Measurements from ENCODE around the gene RFNG. TPM values are rescaled to one million over a fixed set of nuclear protein-coding genes. Genes with fewer than 3 reads are reported as not detected.

The RFNG gene
- total and polyA plus RNA-seq, 10 of the 15 experiments (the other 5 are each of a cell fraction or from before 2014, with no cell fraction given), result 0.10 to 19.6 (median 6.2) TPM

DNA sequence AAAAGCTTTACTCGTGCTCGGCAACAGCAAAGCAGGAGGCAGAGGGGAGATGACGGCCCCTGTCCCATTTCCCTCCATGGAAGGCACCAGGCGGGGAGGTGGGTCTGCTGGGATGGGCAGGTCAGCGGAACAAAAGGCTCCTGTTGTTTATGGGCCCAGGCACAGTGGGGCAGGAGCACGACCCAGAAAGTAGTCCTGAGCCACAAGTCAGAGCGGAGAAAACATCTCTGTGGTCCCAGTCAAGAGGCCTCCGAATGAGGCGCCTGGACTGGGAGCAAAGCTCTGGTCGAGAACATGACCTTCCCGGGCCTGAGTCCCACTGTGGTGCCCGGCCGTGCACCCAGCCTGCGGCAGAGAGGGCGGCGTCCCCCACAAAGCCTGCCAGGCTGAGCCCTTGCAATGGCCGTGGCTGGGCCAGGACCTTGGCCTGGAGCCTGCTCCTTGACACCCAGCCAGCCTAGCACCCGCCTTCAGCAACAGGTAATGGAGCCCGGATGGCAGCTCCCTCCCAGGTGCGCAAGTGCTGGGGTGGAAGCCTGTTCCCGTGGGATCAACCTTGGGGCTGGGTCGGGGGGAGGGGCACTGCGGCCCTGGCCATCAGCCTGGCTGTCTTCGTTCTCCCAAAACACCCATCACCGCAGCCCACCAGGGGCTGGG is 3.6 kb downstream of the RFNG start (continued):
- TF ChIP-seq, protein P1, sequence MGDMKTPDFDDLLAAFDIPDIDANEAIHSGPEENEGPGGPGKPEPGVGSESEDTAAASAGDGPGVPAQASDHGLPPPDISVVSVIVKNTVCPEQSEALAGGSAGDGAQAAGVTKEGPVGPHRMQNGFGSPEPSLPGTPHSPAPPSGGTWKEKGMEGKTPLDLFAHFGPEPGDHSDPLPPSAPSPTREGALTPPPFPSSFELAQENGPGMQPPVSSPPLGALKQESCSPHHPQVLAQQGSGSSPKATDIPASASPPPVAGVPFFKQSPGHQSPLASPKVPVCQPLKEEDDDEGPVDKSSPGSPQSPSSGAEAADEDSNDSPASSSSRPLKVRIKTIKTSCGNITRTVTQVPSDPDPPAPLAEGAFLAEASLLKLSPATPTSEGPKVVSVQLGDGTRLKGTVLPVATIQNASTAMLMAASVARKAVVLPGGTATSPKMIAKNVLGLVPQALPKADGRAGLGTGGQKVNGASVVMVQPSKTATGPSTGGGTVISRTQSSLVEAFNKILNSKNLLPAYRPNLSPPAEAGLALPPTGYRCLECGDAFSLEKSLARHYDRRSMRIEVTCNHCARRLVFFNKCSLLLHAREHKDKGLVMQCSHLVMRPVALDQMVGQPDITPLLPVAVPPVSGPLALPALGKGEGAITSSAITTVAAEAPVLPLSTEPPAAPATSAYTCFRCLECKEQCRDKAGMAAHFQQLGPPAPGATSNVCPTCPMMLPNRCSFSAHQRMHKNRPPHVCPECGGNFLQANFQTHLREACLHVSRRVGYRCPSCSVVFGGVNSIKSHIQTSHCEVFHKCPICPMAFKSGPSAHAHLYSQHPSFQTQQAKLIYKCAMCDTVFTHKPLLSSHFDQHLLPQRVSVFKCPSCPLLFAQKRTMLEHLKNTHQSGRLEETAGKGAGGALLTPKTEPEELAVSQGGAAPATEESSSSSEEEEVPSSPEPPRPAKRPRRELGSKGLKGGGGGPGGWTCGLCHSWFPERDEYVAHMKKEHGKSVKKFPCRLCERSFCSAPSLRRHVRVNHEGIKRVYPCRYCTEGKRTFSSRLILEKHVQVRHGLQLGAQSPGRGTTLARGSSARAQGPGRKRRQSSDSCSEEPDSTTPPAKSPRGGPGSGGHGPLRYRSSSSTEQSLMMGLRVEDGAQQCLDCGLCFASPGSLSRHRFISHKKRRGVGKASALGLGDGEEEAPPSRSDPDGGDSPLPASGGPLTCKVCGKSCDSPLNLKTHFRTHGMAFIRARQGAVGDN (IDR thresholded peaks at IDR 0.05), result no peak
- TF ChIP-seq SP1 (IDR thresholded peaks at IDR 0.05; ENCODE audit: low read depth, low read length), result no peak
- no peak for TF ChIP-seq CBFB (IDR thresholded peaks at IDR 0.05; ENCODE audit: low read depth)
- TF ChIP-seq HDGF (IDR thresholded peaks at IDR 0.05), result no peak
- TF ChIP-seq JUND (IDR thresholded peaks at IDR 0.05; ENCODE audit: low read depth, low read length), result no peak
- no peak for TF ChIP-seq MTA3 (IDR thresholded peaks at IDR 0.05; ENCODE audit: borderline replicate concordance, low read length)

DNA sequence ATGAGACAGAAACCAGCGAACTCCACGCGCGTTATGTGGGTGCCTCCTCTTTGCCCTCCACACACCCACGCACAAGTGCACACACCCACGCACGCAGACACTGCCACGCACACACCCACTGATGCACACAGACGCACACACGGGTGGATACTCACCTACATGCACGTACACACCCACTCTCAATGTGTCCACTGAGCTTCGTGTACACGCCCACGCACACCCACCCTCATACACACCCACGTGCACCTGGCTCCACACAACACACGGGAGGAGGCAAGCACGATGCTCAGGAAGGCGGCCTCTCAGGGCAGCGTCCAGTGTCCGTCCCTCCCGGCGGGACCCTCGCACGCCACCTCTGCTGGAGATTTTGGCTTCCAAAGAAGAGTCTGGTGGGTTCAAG is 4.2 kb downstream of the RFNG start:
- DNase-seq (ENCODE audit: low read depth, low spot score), result no peak
- no peak for FAIRE-seq
- H4K20me1 ChIP-seq (ENCODE audit: control insufficient read depth, insufficient read depth), result no peaks in the 10 kb centered on the region
- ChIA-PET POLR2A (interaction anchor here (1.0 kb wide), 1 partner anchor 10 kb away, joined by 3 read pairs; the partner anchor contains the start of gene DCXR), SMC1A (ENCODE audit: uncharacterized antibody, unreplicated experiment) (no interaction called here), CTCF (no interaction called here), RAD21 (ENCODE audit: unreplicated experiment) (no interaction called here)
- H3K79me2 ChIP-seq (ENCODE audit: control insufficient read depth, insufficient read depth, low read length), result peaks cover 4% of the 10 kb centered on the region
- no peak overlapping the region for H2AFZ ChIP-seq (ENCODE audit: control insufficient read depth, low read depth, low read length)
- H3K9me3 ChIP-seq (replicated peaks; ENCODE audit: control insufficient read depth, insufficient read depth, low read length), result no peaks in the 10 kb centered on the region
- H3K27ac ChIP-seq (ENCODE audit: control insufficient read depth, insufficient read depth), result no peak overlapping the region
- no peaks in the 10 kb centered on the region for H3K4me1 ChIP-seq (ENCODE audit: control insufficient read depth, insufficient read depth, low read length)
- H3K9ac ChIP-seq (ENCODE audit: control insufficient read depth, insufficient read depth, low read length), result no peak overlapping the region
- no peaks in the 10 kb centered on the region for H3K36me3 ChIP-seq (ENCODE audit: control insufficient read depth in 2 of 2, insufficient read depth in 2 of 2, low read length in 1 of 2)
- no peak for ATAC-seq
- in situ Hi-C loops (cut with MboI), result no loop called here
- H3K27me3 ChIP-seq (replicated peaks in 1 of 2; ENCODE audit: control insufficient read depth in 2 of 2, insufficient read depth in 2 of 2, low read length in 1 of 2), result no peaks in the 10 kb centered on the region
- no TSS peak for BruUV-seq (replicated peaks)
- no peak overlapping the region for H3K4me2 ChIP-seq (ENCODE audit: control insufficient read depth, insufficient read depth)
- no peak overlapping the region for H3K4me3 ChIP-seq
- intact Hi-C loops (cut with micrococcal nuclease; ENCODE audit: unreplicated experiment), result no loop called here
- peak; percentile 38; the same call in 1 of the 2 replicates for TF ChIP-seq POLR2A (IDR thresholded peaks at IDR 0.05; ENCODE audit: low read depth, low read length)
- TF ChIP-seq TCF3 (IDR thresholded peaks at IDR 0.05; ENCODE audit: borderline replicate concordance, insufficient read depth, low read depth, low read length), result peak; percentile 50; the same call in 1 of the 2 replicates
- TF ChIP-seq BCL3 (IDR thresholded peaks at IDR 0.05; ENCODE audit: borderline replicate concordance, insufficient read depth, low read depth, low read length, poor library complexity, severe bottlenecking), result peak; percentile 98
- TF ChIP-seq, protein P2, sequence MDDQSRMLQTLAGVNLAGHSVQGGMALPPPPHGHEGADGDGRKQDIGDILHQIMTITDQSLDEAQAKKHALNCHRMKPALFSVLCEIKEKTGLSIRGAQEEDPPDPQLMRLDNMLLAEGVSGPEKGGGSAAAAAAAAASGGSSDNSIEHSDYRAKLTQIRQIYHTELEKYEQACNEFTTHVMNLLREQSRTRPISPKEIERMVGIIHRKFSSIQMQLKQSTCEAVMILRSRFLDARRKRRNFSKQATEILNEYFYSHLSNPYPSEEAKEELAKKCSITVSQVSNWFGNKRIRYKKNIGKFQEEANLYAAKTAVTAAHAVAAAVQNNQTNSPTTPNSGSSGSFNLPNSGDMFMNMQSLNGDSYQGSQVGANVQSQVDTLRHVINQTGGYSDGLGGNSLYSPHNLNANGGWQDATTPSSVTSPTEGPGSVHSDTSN (IDR thresholded peaks at IDR 0.05; ENCODE audit: insufficient replicate concordance, low read depth, low read length), result peak; percentile 62
- no peak for TF ChIP-seq DPF2 (IDR thresholded peaks at IDR 0.05)
- TF ChIP-seq POLR2AphosphoS5 (IDR thresholded peaks at IDR 0.05; ENCODE audit: low read length), result peak; percentile 28; the same call in 1 of the 2 replicates
- 81% methylated on average over 24 of the region's 24 CpGs for WGBS (ENCODE audit: insufficient coverage, insufficient replicate concordance, low lambda C conversion rate, missing lambda C conversion rate)
